Activated CD4-positive, alpha-beta T cell treated with anti-CD3 and anti-CD28 coated beads, Interleukin-2, amount 10 ng/mL, durations not matched to agents 24 days and 14 days (primary cell): ENCODE measurements around the gene LIPM. TPM values are rescaled to one million over a fixed set of nuclear protein-coding genes. Genes with fewer than 3 reads are reported as not detected.

Experiments used
- DNase-seq: peaks from one replicate; pipeline ENCODE4 v3.0.0; 2022
- H3K27ac Mint-ChIP-seq: one replicate; pipeline ENCODE4 v1.8.0; 2022; ENCODE audit warnings: mild to moderate bottlenecking, mixed read lengths
- H3K27me3 Mint-ChIP-seq: one replicate; pipeline ENCODE4 v1.8.0; 2022; ENCODE audit warnings: mixed read lengths
- H3K36me3 Mint-ChIP-seq: one replicate; pipeline ENCODE4 v1.8.0; 2022; ENCODE audit warnings: low read depth, mild to moderate bottlenecking, mixed read lengths
- H3K4me1 Mint-ChIP-seq: one replicate; pipeline ENCODE4 v1.8.0; 2021; ENCODE audit warnings: mixed read lengths
- H3K4me3 Mint-ChIP-seq: one replicate; pipeline ENCODE4 v1.8.0; 2022; ENCODE audit warnings: mild to moderate bottlenecking, moderate library complexity, mixed read lengths
- H3K9me3 Mint-ChIP-seq: one replicate; pipeline ENCODE4 v1.8.0; 2021; ENCODE audit warnings: mixed read lengths
- intact Hi-C: fragments of 100-400 bp; cut with micrococcal nuclease; formaldehyde crosslinking; loops from one replicate; pipeline ENCODE4 v1.15.1; 2023
- total RNA-seq: library from RNA; stranded (reverse); gene quantifications from 2 replicates; pipeline ENCODE4 v1.2.3, GENCODE V29; 2022

Gene LIPM
- total RNA-seq, 1 donor from 2014 or later = not detected

GRCh38 chr10:88786032-88786770 lies 16.3 kb upstream of the LIPM start:
- no peak overlapping the region for H3K27ac Mint-ChIP-seq
- DNase-seq = no peak
- H3K27me3 Mint-ChIP-seq = peaks cover 33% of the 10 kb centered on the region
- peaks cover 4% of the 10 kb centered on the region for H3K4me1 Mint-ChIP-seq
- no peaks in the 10 kb centered on the region for H3K9me3 Mint-ChIP-seq
- H3K4me3 Mint-ChIP-seq = no peak overlapping the region
- no peaks in the 10 kb centered on the region for H3K36me3 Mint-ChIP-seq
- intact Hi-C loops = no loop called here

DNA sequence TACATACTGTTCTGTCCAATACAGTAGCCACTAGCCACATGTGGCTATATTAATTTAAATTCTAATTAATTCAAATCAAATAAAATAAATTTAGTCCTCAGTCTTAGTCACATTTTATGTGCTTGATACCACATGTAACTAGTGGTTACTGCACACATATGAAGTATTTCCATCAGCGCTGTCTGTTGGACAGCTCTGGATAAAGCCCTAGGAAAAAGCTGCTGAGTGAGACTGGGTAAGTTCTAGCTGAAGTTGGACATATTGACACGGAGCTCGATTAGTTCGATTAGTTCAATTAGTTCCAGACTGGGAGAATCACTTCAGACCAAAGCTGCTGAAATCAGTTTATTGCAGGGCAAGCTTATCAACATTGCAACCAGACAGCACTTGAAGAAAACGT lies 15.1 kb upstream of the LIPM start:
- Mint-ChIP-seq H3K4me1 (peaks cover 7% of the 10 kb centered on the region), H3K9me3 (no peaks in the 10 kb centered on the region), H3K27me3 (peaks cover 27% of the 10 kb centered on the region), H3K4me3 (no peak overlapping the region), H3K36me3 (no peaks in the 10 kb centered on the region), H3K27ac (no peak overlapping the region)
- no peak for DNase-seq
- intact Hi-C loops = no loop called here

- Mint-ChIP-seq H3K9me3 (no peaks in the 10 kb centered on the region), H3K27ac (no peak overlapping the region), H3K4me1 (peaks cover 15% of the 10 kb centered on the region), H3K4me3 (no peak overlapping the region), H3K36me3 (no peaks in the 10 kb centered on the region), H3K27me3 (peaks cover 22% of the 10 kb centered on the region)
- no peak for DNase-seq
- intact Hi-C loops = no loop called here
Measured at GRCh38 chr10:88788924-88789323, 13.6 kb upstream of the LIPM start.

GRCh38 chr10:88791924-88792323 lies 10.6 kb upstream of the LIPM start:
- intact Hi-C loops = loop anchor here (2.0 to 5.0 kb wide), 3 partner anchors 37 to 200 kb away; partner anchors contain the start of genes FAS and LIPK
- no peak overlapping the region for H3K4me3 Mint-ChIP-seq
- no peak for DNase-seq
- H3K36me3 Mint-ChIP-seq = no peaks in the 10 kb centered on the region
- H3K27ac Mint-ChIP-seq = no peak overlapping the region
- H3K4me1 Mint-ChIP-seq = peaks cover 24% of the 10 kb centered on the region
- peaks cover 5% of the 10 kb centered on the region for H3K9me3 Mint-ChIP-seq
- H3K27me3 Mint-ChIP-seq = peaks cover 21% of the 10 kb centered on the region

- H3K9me3 Mint-ChIP-seq = peaks cover 5% of the 10 kb centered on the region
- H3K36me3 Mint-ChIP-seq = no peaks in the 10 kb centered on the region
- H3K27ac Mint-ChIP-seq = no peak overlapping the region
- no peak overlapping the region for H3K4me3 Mint-ChIP-seq
- no peak for DNase-seq
- intact Hi-C loops = loop anchor here (2.0 to 5.0 kb wide), 3 partner anchors 38 to 200 kb away; partner anchors contain the start of genes FAS and LIPK
- peaks cover 24% of the 10 kb centered on the region for H3K4me1 Mint-ChIP-seq
- peaks cover 26% of the 10 kb centered on the region for H3K27me3 Mint-ChIP-seq
Measured at GRCh38 chr10:88792661-88793060, 9.9 kb upstream of the LIPM start.

GRCh38 chr10:88793712-88794299 lies 8.7 kb upstream of the LIPM start:
- H3K9me3 Mint-ChIP-seq = peaks cover 5% of the 10 kb centered on the region
- H3K4me1 Mint-ChIP-seq = peaks cover 24% of the 10 kb centered on the region
- no peaks in the 10 kb centered on the region for H3K36me3 Mint-ChIP-seq
- intact Hi-C loops = loop anchor here (1.0 to 5.0 kb wide), 4 partner anchors 31 to 198 kb away; partner anchors contain the start of genes FAS and LIPK
- peaks cover 30% of the 10 kb centered on the region for H3K27me3 Mint-ChIP-seq
- H3K27ac Mint-ChIP-seq = peak overlapping the region; percentile 72
- peak overlapping the region; percentile 40 for H3K4me3 Mint-ChIP-seq
- peak; percentile 64 for DNase-seq

GRCh38 chr10:88794731-88795130 lies 7.8 kb upstream of the LIPM start:
- Mint-ChIP-seq H3K27me3 (peaks cover 26% of the 10 kb centered on the region), H3K27ac (no peak overlapping the region), H3K9me3 (peaks cover 5% of the 10 kb centered on the region), H3K4me3 (no peak overlapping the region), H3K36me3 (no peaks in the 10 kb centered on the region), H3K4me1 (peaks cover 24% of the 10 kb centered on the region)
- DNase-seq = no peak
- intact Hi-C loops = loop anchor here (1.0 to 5.0 kb wide), 3 partner anchors 31 to 198 kb away; partner anchors contain the start of genes FAS and LIPK

DNA sequence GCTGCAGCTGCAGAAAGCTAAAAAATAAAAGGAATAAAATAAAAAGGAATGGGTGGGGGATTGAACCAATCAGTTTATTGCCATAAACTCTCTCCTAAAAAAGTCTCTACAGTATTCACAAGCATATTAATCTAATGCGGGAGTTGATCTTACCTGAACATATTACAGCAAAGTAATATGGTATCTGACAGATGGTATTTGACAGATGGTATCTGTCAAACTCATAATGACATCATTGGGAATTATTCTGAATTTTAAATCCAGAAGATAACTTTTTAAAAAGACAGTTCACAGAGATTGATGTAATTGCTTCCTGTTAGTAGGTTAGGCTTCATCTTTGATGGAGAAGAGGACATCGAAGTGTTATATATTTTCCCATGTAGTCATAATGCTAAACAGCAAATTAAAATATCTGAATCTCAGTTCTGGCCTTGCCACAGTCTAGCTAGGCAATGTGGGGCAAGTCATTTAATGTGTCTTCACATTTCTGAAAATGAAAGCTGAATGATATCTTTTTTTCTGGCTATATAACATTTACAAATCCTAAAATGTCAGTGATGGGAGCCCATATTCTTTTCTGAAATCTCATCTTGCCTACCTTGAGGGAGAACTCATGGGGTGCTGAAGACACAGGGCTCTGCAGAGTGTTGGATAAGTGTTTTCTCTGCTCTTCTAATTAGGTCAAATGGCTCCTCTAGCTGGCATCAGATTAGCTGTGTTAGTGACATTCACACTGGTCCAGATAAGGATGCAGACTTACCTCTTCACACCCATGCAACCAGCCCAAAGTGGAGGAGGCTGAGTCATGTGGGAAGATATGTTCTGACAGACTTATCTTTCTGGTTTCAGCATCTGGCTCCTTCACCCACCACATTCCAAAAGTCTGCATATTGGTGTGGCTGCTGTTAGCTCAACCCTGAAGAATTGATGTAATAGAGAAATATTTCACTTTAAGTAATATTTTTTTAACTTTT lies 2.1 kb upstream of the LIPM start:
- Mint-ChIP-seq H3K36me3 (no peaks in the 10 kb centered on the region), H3K27me3 (peaks cover 56% of the 10 kb centered on the region), H3K4me1 (peaks cover 12% of the 10 kb centered on the region), H3K27ac (peak overlapping the region; percentile 59), H3K9me3 (peaks cover 5% of the 10 kb centered on the region), H3K4me3 (no peak overlapping the region)
- intact Hi-C loops = no loop called here
- no peak for DNase-seq

GRCh38 chr10:88803641-88804040 lies 1.1 kb downstream of the LIPM start:
- Mint-ChIP-seq H3K9me3 (no peaks in the 10 kb centered on the region), H3K4me1 (peaks cover 16% of the 10 kb centered on the region), H3K36me3 (no peaks in the 10 kb centered on the region), H3K4me3 (no peak overlapping the region), H3K27ac (no peak overlapping the region), H3K27me3 (peaks cover 44% of the 10 kb centered on the region)
- intact Hi-C loops = no loop called here
- no peak for DNase-seq

DNA sequence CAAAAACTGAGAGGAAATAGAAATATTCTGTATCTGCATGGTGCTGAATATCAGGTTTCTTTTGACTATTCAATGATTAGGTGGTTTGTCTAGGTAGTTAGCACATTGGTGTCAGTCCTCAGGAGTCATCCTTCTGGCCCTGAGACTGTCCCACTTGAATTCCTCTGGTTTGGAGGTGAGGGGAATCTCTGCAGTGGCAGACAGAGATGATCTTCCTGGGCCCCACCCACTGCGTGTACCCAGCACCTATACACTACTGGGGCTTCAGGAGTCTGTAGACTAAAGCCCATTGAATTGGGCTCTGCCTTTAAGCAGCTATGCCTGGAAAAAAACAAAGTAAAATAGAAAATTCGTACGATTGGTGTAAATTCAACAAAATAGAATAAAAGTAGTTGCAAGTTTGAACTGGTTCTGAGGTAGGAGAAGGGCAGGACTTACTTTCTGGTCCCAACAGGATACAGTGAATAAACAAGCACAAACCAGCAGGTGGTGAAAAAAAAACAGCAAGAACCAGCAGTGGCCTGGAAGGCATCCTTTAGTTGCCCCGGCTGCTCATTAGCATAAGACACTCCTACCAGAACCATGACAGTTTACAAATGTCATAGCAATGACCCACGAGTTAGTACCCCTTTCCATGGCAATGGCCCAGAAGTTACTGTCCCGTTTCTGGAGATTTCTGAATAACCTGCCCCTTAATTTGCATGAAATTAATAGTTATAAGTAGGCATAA lies 1.7 kb downstream of the LIPM start:
- Mint-ChIP-seq H3K27me3 (peaks cover 44% of the 10 kb centered on the region), H3K36me3 (no peaks in the 10 kb centered on the region), H3K4me1 (peaks cover 16% of the 10 kb centered on the region), H3K4me3 (no peak overlapping the region), H3K27ac (no peak overlapping the region), H3K9me3 (no peaks in the 10 kb centered on the region)
- intact Hi-C loops = no loop called here
- no peak for DNase-seq

DNA sequence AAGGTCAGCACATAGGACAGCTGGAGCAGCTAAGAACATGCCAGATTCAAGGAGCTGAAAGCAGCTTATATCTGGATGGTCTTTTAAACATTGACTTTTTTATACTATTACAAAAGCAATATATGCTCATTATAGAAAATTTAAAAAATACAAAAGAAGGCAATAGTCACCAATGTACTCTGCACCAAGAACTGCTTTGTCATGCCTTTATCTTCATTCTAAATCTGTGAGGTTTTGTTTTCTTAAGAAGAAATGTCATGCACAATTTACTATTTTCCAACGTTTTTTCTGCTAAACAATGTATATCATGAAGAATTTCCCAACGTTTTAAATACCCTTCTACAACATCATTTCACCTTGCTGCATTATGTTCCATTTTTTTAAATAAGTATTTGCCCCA lies 2.8 kb downstream of the LIPM start:
- no peak for DNase-seq
- intact Hi-C loops = no loop called here
- Mint-ChIP-seq H3K36me3 (no peaks in the 10 kb centered on the region), H3K27me3 (peaks cover 41% of the 10 kb centered on the region), H3K4me1 (peaks cover 16% of the 10 kb centered on the region), H3K27ac (no peak overlapping the region), H3K9me3 (no peaks in the 10 kb centered on the region), H3K4me3 (no peak overlapping the region)

DNA sequence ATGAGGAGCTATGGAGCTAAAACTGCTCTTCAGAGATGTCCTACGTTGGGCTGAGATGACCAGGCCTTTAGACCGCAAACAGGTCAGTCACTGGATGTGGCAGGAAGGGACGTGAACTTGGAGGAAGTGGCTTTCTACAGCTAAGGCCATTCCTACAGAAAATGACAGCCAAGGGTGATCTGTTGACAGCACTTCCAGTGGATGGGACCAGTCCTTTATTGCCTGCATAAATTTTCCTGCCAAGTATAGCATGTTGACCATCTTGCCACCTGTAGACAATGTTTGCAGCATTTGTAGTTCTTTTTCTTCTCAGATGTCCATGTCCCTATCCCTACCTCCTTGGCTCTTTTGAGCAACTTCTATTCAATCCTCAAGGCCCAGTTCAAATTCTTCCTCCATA lies 3.4 kb downstream of the LIPM start:
- Mint-ChIP-seq H3K27ac (no peak overlapping the region), H3K4me3 (no peak overlapping the region), H3K4me1 (peaks cover 17% of the 10 kb centered on the region), H3K36me3 (no peaks in the 10 kb centered on the region), H3K27me3 (peaks cover 41% of the 10 kb centered on the region), H3K9me3 (no peaks in the 10 kb centered on the region)
- intact Hi-C loops = no loop called here
- no peak for DNase-seq

- peaks cover 30% of the 10 kb centered on the region for H3K27me3 Mint-ChIP-seq
- intact Hi-C loops = loop anchor here (1.0 to 10.0 kb wide), 3 partner anchors 16 to 245 kb away; no protein-coding TSS in a partner anchor
- H3K9me3 Mint-ChIP-seq = no peaks in the 10 kb centered on the region
- H3K36me3 Mint-ChIP-seq = no peaks in the 10 kb centered on the region
- DNase-seq = no peak
- no peak overlapping the region for H3K27ac Mint-ChIP-seq
- no peak overlapping the region for H3K4me3 Mint-ChIP-seq
- H3K4me1 Mint-ChIP-seq = peaks cover 13% of the 10 kb centered on the region
Measured at GRCh38 chr10:88809621-88810020, 7.1 kb downstream of the LIPM start.
